RCC 7860 (cell line): ENCODE measurements around the gene F8.
A peak's percentile ranks its signal among the peaks of the same experiment; 100 is the strongest.
"Not testable (repeated sequence)": the region's sequence is repeated elsewhere in the genome, so short reads cannot be mapped to it uniquely, and the experiment has no call there.

ENCODE experiments used
- DNase-seq: peaks from one replicate; pipeline ENCODE4 v3.0.0-alpha.2; 2015; ENCODE audit warnings: low spot score
- FAIRE-seq: peaks from 2 replicates; lab custom pipeline; 2012; peaks lifted over from hg19 to GRCh38; lab: Jason Lieb, UNC

Gene F8

DNA sequence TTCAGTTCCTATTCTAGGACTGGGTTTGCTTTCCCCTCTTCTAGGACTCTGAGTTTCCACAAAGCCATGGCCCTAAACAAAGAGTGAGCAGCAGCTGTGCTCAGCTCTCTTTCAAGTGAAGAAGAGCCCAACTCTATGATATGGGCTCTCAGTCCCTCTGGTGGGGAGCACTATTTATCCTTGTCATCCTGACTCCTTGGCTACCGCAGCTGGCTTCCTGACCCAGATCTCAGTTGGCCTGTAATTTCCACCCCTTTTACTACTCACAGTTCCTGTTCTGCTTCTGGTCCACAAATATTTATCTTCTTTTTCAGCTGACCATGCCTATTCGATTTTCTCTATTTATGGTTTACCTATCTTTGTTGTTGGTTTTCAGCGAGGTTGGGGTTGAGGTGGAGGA, 33.8 kb downstream of the F8 start:
- FAIRE-seq (no peak), DNase-seq (no peak)

DNA sequence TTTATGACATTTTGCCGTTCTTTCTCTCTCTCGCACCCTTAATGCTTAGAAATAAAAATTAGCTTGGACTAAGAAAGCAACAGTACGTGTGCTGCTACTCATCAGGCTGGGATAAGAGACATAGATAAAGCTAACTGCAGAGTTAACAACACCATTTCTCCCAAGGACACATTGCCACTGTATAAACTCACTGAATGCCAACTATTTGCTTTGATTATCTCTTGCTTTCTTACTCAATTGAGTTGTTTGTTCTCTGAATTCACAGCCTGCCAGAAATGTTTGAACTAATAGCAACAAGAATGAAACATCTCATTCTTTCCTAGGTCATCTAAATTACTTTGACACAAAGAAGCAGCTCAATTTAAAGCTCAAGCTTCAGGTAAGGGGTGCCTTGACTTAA, 34.6 kb downstream of the F8 start:
- FAIRE-seq (no peak), DNase-seq (no peak)

DNA sequence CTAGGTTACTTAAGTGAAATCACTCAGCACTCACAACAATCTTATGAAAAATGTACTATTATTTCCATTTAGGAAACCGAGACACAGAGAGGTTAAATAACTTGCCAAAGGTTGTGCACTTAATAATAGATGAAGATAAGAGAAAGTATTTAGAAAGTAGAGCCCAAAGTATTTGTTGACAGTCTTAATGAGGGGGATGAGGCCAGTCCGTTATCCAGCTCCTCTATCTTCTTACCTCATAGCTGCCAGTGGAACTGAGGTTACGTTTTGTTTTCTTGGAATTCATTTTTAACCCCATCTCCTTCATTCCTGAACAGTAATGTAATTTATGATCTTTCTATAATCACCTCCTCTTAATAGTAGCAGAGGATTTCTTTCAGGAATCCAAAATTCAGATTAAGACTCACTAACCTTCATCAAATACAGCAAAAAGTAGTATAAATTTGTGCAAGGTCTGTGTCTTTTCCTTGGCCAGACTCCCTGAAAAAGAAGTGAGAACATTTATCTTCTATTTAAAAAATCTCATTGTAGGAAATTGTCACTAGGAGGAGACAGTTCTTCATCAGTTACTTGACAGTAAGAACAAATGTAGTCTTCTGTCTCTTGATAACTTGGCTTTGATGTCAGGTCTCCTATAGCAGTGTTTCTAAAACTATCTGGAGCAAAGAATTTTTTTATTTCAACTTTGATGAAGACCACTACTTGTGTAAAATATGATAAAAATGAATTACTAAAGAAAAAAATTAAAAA, 35.5 kb downstream of the F8 start:
- FAIRE-seq: no peak

DNA sequence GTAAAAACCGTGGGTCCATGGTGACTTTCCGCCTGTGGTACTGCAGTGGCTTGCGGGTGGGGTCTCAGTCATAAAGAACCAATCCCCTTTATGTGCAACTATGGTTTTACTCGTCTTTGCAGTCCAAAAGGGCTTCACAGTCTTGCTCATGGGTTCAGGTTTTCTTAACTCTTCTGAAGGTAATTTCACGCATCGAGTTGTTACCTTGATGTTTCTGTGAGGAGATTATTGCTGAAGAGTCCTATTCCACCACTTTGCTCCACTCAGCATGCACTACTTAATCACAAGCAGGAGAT, 41.5 kb downstream of the F8 start:
- no peak for DNase-seq
- FAIRE-seq: no peak

More for the DNA sequence above, 35.5 kb downstream of the F8 start:
- no peak for DNase-seq

DNA sequence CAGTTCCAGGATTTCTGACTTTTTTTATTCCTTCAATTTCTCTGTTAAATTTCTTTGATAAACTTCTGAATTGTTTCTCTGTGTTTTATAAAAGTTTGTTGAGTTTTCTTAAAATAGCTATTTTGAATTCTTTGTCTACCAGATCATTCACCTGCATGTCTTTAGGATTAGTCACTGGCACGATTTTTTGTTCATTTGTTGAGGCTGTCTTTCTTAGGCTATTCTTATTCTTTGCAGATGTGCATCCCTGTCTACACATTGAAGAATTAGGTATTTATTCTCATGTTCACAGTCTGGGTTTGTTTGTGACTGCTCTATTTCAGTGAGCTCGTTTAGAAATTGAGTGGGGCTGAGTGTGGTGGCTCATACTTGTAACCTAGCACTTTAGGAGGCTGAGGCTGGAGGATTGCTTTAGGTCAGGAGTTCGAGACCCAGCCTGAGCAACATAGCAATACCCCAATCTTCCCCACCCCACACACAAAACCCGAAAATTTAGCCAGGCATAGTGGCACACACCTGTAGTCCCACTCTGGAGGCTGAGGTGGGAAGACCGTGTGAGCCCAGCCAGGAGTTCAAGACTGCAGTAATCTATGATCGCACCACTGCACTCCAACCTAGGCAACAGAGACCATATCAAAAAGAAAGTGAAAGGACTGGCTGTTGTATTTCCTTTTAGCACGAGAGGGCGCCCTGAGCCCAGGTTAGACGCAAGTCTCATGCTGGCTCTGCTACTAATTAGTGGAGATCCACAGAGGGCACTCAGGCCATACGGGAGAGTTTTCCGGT, 42.0 kb downstream of the F8 start:
- FAIRE-seq: peak; percentile 67
- DNase-seq: peak; percentile 63

DNA sequence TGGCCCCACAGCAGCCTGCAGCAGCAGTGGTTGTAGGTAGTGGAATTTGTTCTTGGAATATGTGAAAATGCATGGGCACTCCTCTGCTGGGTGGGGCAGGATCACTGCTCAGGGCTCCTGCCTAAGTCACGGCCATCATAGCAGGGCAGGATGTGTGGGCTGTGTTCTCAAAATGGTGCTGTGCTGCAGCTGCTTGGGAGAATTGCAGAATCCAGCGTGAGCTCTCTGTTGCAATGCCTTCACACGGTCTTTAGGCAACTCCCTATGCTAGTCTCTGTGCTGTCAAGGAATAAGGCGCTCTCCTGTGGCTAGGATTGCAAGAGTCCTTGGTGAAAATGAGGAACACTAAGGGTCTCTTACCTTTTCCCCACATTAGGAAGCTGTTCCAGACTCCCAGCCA, 42.9 kb downstream of the F8 start:
- FAIRE-seq: no peak
- no peak for DNase-seq

DNA sequence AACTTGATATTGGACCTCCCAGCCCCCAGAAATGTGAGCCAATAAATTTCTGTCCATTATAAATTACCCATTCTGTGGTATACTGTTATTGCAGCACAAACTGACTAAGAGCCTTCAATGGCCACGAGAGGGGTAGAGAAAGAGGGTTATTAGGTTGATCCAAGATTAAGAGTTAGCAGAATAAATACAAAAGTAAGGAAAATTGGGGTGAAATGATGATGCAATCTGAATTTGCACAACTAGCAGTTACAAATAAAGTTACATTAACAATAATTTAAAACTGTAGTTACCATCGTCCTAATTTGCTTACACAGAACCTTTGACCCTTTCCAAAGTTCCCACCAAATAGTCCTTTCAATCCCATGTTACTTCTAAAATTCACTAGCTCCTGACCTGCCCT, 54.2 kb downstream of the F8 start:
- FAIRE-seq (no peak), DNase-seq (no peak)

DNA sequence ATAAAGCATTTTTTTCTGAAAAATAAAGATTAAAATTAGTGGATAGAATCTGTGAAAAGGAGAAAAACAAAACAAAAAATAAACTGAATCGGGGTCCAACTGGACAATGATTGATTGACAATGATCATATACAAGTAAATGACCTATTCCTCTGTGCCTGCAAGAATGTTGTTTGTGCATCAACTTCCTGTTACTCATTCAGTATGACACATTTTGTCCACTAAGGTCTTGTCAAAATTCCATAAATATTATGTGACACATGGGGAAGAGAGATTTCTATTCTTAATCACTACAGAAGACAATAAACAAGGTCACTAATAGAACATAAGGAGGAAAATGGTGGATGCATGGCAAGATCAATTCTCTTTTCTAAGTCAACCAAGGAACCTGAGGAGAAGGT, 54.9 kb downstream of the F8 start:
- no peak for FAIRE-seq
- no peak for DNase-seq

DNA sequence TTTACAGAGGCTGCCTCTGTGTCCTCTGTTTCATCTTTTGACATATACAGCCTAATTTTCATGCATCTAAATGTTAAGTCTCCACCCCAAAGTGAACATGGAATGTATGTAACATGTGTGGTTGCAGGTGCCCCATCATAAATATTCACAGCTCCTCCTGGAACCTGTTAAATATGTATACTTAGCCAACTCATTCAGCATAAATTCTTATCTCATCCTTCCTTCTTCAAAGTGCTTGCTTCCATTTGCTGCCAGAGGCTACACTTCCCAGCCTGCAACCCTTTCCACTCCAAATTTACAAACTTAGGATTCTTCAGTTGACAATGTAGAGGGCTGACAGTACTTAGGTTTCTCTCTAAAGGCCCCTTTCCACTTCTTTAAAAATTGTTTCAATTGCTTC, 60.6 kb downstream of the F8 start:
- no peak for DNase-seq
- no peak for FAIRE-seq

DNA sequence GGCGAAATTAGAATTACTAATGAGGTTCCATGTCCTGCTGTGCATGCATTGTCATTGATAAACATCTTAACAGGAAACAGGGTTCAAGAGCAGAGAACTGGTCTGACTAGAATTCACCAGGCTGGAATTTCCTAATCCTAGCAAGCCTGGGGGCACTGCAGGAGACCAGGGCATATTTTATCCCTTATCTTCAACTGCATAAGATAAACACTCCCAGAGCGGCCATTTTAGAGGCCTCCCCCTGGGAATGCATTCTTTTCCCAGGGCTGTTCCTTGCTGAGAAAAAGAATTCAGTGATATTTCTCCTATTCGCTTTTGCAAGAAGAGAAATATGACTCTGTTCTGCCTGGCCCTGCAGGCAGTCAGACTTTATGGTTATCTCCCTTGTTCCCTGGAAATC, 66.7 kb downstream of the F8 start:
- FAIRE-seq, DNase-seq: not testable (repeated sequence)

DNA sequence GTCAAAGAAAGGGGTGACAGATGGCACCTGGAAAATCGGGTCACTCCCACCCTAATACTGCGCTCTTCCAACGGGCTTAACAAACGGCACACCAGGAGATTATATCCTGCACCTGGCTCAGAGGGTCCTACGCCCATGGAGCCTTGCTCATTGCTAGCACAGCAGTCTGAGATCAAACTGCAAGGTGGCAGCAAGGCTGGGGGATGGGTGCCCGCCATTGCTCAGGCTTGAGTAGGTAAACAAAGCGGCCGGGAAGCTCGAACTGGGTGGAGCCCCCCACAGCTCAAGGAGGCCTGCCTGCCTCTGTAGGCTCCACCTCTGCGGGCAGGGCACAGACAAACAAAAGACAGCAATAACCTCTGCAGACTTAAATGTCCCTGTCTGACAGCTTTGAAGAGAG, 83.3 kb downstream of the F8 start:
- FAIRE-seq, DNase-seq: not testable (repeated sequence)

DNA sequence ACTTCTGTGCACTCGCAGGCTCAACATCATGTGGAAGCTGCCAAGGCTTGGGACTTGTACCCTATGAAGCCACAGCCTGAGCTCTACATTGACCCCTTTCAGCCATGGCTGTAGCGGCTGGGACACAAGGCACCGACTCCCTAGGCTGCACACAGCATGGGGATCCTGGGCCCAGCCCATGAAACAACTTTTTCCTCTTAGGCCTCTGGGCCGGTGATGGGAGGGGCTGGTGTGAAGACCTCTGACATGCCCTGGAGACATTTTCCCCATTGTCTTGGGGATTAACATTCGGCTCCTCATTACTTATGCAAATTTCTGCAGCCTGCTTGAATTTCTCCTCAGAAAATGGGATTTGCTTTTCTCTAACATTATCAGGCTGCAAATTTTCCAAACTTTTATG, 97.8 kb downstream of the F8 start:
- DNase-seq, FAIRE-seq: not testable (repeated sequence)

DNA sequence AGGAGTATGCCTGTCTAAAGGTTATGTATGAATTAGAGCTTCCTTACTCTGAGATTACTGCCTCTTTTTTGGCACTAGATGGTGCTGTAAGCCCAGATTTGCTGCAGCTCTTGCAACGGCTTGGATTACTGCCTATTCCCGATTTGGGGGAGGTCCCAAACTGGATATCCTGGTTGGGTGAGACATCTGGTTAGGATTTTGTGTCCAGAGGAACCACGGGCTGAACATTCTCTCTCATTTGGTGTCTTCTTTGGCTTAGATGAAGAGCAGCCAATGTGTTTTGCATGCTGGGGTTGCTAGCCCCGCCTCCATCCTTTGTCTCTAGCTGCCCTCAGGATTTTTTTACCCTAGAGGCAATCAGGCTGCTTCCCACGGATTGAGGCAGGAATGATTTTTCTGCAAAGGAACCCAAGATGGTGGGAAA, 104.5 kb downstream of the F8 start:
- DNase-seq (peak; percentile 34), FAIRE-seq (peak; percentile 74)

DNA sequence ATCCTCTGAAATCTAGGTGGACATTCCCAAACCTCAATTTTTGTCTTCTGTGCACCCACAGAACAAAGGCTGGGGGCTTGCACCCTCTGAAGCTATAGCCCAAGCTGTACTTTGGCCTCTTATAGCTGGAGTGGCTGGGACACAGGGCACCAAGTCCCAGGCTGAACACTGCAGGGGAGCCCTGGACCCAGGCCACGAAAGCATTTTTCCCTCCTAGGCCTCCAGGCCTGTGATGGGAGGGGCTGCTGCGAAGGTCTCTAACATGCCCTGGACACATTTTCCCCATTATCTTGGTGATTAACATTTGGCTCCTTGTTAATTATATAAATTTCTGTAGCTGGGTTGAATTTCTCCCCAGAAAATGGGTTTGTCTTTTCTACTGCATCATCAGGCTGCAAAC, 108.5 kb downstream of the F8 start:
- DNase-seq (no peak), FAIRE-seq (no peak)

DNA sequence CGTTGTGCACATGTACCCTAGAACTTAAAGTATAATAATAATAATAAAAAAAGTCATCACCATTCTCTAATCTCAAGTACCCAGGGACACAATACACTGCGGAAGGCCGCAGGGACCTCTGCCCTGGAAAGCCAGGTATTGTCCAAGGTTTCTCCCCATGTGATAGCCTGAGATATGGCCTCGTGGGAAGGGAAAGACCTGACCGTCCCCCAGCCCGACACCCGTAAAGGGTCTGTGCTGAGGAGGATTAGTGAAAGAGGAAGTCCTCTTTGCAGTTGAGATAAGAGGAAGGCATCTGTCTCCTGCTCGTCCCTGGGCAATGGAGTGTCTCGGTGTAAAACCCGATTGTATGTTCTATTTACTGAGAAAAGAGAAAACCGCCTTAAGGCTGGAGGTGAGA, 112.0 kb downstream of the F8 start:
- not testable (repeated sequence) for DNase-seq, FAIRE-seq

DNA sequence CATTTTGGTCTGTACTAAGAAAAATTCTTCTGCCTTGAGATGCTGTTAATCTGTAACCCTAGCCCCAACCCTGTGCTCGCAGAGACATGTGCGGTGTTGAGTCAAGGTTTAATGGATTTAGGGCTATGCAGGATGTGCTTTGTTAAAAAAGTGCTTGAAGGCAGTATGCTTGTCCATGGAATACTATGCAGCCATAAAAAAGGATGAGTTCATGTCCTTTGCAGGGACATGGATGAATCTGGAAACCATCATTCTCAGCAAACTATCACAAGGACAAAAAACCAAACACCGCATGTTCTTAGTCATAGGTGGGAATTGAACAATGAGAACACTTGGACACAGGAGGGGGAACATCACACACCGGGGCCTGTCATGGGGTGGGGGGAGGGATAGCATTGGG, 112.5 kb downstream of the F8 start:
- DNase-seq, FAIRE-seq: not testable (repeated sequence)

DNA sequence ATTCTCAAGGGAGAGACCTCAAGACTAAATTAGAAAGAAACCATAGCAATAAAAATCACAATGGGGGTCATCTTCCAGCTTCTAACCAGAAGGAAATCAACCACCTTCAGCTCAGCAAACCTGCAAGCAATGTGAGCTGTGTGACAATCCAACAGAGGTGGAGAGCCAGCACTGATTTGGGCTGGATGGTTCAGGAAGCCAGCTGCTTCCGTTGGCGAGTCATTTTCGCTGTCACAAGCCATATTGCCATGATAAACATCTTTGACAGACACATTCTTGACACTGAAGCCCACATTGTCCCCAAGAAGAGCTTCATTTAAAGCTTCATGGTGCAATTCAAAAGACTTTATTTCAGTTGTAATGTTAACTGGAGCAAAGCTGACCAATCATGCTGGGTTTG, 113.7 kb downstream of the F8 start:
- FAIRE-seq: no peak

DNA sequence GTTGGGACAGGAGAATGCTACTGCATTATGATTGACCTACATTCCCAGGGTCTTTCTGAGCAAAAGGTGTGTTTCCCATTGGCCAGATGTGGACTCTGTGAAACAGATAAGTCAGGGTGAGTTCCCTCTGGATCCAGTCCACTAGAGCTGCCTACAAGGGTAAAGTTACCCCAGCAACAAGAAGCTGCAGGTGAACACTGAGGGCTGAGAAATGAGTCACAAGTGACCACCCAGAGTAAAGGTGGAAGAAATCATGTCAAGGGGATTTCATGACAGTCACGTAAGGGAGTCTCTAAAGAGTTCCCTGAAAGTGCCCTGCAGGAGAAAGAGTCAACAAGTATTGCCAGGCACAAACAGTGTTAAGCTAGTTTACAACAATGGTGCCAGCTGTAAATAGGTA, 120.1 kb downstream of the F8 start:
- FAIRE-seq (no peak), DNase-seq (no peak)

More for the DNA sequence above, 113.7 kb downstream of the F8 start:
- no peak for DNase-seq

DNA sequence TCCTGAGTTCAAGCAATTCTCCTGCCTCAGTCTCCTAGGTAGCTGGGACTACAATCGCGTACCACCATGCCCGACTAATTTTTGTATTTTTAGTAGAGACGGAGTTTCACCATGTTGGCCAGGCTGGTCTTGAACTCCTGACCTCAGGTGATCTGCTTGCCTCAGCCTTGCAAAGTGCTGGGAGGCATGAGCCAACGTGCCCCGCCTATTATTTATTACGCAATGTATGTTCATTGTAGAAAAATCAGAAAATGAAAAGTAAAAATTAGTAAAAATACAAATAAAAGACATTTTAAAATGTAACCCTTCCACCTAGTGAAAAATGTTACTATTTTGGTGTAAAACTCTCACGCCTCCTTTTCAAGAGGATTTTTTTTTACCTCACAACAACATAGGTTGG, 122.2 kb downstream of the F8 start:
- DNase-seq (no peak), FAIRE-seq (no peak)

DNA sequence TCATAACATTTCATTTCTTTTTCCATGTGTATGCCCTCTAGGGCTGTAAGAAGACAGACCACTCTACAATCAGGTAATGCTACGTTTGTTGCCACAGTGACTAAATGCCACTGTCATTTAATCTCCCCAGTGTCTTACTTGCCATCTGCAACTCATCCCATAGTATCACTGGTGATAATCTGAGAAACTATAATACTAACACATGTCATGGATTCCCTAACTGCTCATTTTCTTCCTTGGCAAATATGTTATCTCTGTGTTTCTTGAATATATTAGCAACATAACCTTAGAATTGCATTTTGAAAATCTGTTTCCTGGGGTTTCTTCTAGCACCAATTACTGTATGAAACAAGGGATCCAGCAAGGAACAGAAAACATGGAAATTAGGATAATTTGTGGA, 130.2 kb downstream of the F8 start:
- FAIRE-seq (no peak), DNase-seq (no peak)

DNA sequence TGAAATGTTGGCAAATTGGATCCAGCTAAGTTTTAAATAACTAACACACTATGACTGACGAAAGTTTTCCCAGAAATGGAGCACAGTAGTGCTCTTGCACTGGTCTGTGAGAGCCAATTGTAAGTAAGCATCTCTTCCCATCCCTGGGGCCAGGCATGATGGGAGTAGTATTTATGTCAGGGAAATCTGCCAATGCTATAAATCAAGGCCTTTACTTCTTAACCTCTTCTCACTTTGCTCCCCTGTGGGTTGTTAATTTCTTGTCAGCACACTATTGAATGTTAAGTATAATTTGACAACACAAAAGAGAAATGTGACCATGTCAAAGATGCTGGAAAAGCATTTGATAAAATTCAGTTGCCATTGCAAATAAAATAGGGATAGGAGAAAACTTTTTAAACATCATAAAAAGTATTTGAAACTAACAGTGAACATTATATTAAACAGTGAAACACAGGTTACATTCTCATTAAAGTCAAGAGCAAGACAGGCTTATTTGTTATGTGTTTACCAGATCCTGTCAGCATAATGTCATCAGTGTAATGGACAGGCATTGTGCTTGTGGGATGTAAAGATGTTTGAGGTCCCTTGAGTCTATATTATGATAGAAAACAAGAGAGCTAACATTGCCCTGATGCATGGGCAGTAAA, 131.4 kb downstream of the F8 start:
- no peak for FAIRE-seq
- no peak for DNase-seq

DNA sequence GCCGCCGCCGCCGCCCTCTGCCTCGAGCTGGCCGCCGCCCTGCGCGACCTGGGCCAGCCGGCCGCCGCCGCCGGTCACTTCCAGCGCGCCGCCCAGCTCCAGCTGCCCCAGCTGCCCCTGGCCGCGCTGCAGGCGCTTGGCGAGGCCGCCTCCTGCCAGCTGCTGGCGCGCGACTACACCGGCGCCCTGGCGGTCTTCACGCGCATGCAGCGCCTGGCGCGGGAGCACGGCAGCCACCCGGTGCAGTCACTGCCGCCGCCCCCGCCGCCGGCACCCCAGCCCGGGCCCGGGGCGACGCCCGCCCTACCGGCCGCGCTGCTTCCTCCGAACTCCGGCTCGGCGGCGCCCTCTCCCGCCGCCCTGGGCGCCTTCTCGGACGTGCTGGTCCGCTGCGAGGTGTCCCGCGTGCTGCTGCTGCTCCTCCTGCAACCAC, 135.7 kb downstream of the F8 start:
- not testable (repeated sequence) for DNase-seq, FAIRE-seq
